Measurements from ENCODE around the gene OBP2A. TPM values are rescaled to one million over a fixed set of nuclear protein-coding genes. Genes with fewer than 3 reads are reported as not detected.
"Not testable (repeated sequence)": the region's sequence is repeated elsewhere in the genome, so short reads cannot be mapped to it uniquely, and the experiment has no call there.

Gene OBP2A
- total RNA-seq, 1 experiment from 2014 or later = not detected

DNA sequence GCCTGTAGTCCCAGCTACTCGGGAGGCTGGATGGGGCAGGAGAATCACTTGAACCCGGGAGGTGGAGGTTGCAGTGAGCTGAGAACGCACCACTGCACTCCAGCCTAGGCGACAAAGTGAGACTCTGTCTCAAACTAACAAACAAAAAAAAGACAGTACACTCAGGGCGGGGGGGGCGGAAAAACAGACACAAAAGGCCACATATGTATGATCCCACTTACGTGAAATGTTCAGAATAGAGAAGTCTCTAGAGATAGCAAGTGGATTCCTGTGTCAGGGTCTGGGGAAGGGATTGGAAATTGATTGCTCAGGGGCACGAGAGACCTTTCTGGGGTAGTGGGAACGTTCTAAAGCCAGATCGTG lies 33.7 kb upstream of the OBP2A start:
- Mint-ChIP-seq H3K27ac (ENCODE audit: unreplicated experiment) (no peak overlapping the region), H3K9me3 (ENCODE audit: low read depth, unreplicated experiment) (no peaks in the 10 kb centered on the region), H3K4me3 (ENCODE audit: low read depth, unreplicated experiment) (no peak overlapping the region), H3K36me3 (ENCODE audit: insufficient read depth, unreplicated experiment) (no peaks in the 10 kb centered on the region), H3K27me3 (ENCODE audit: unreplicated experiment) (no peaks in the 10 kb centered on the region), H3K4me1 (ENCODE audit: low read depth, unreplicated experiment) (peaks cover 20% of the 10 kb centered on the region)
- intact Hi-C loops (cut with micrococcal nuclease; ENCODE audit: unreplicated experiment) = no loop called here
- TF ChIP-seq, protein P1, sequence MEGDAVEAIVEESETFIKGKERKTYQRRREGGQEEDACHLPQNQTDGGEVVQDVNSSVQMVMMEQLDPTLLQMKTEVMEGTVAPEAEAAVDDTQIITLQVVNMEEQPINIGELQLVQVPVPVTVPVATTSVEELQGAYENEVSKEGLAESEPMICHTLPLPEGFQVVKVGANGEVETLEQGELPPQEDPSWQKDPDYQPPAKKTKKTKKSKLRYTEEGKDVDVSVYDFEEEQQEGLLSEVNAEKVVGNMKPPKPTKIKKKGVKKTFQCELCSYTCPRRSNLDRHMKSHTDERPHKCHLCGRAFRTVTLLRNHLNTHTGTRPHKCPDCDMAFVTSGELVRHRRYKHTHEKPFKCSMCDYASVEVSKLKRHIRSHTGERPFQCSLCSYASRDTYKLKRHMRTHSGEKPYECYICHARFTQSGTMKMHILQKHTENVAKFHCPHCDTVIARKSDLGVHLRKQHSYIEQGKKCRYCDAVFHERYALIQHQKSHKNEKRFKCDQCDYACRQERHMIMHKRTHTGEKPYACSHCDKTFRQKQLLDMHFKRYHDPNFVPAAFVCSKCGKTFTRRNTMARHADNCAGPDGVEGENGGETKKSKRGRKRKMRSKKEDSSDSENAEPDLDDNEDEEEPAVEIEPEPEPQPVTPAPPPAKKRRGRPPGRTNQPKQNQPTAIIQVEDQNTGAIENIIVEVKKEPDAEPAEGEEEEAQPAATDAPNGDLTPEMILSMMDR (IDR thresholded peaks at IDR 0.05; ENCODE audit: unreplicated experiment) = no peak
- DNase-seq = no peak
- CTCF ChIA-PET = no interaction called here
- no TSS peak for BruUV-seq (replicated peaks)

DNA sequence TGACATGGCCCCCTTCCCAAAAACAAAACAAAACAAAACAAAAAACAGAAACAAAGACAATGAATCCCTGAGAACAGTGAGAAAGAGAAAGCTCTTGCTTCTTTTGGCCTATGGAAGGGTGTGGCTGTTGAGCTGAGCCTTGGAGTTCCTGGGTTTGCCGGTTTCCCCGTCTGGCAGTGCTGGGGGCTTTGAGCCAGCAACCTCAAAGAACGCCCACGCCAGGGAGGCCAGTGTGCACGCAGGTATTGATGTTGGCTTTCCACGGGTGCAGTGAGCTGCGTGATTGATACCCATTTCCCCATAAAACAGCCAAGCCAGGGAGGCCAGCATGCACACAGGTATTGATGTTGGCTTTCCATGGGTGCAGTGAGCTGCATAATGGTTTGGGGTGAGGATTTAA lies 33.0 kb upstream of the OBP2A start:
- no peak for DNase-seq
- BruUV-seq (replicated peaks) = no TSS peak
- Mint-ChIP-seq H3K4me1 (ENCODE audit: low read depth, unreplicated experiment) (peaks cover 20% of the 10 kb centered on the region), H3K4me3 (ENCODE audit: low read depth, unreplicated experiment) (no peak overlapping the region), H3K9me3 (ENCODE audit: low read depth, unreplicated experiment) (no peaks in the 10 kb centered on the region), H3K36me3 (ENCODE audit: insufficient read depth, unreplicated experiment) (no peaks in the 10 kb centered on the region), H3K27me3 (ENCODE audit: unreplicated experiment) (peaks cover 5% of the 10 kb centered on the region), H3K27ac (ENCODE audit: unreplicated experiment) (no peak overlapping the region)
- CTCF ChIA-PET = no interaction called here
- TF ChIP-seq, protein P1 (IDR thresholded peaks at IDR 0.05; ENCODE audit: unreplicated experiment) = no peak
- intact Hi-C loops (cut with micrococcal nuclease; ENCODE audit: unreplicated experiment) = no loop called here

DNA sequence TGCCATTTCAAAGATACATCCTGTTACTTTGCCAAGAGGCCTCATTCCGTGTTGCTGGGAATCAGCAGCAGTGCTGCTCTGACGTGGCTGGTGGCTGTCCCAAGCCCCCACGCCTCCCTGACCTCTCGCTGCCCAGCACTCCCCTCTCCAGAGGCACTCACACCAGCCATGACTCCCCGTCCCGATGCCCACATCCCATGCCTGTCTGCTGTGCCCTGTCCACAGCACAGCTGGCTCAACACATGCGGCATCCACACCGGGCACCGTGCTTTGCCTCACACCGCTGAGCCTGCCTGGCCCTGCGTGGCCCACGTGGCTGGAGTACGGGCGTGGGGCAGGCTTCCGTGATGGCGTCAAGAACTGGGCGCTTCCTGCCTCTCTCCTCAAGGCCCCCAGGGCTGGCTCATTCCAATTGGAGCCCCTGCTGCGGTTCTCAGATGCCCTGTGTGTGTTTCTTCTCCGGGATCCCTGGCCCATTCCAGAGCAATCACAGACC lies 32.5 kb upstream of the OBP2A start:
- BruUV-seq (replicated peaks) = no TSS peak
- intact Hi-C loops (cut with micrococcal nuclease; ENCODE audit: unreplicated experiment) = no loop called here
- no peaks in the 10 kb centered on the region for H3K36me3 Mint-ChIP-seq (ENCODE audit: insufficient read depth, unreplicated experiment)
- TF ChIP-seq, protein P1 (IDR thresholded peaks at IDR 0.05; ENCODE audit: unreplicated experiment) = no peak
- peaks cover 10% of the 10 kb centered on the region for H3K27me3 Mint-ChIP-seq (ENCODE audit: unreplicated experiment)
- peaks cover 20% of the 10 kb centered on the region for H3K4me1 Mint-ChIP-seq (ENCODE audit: low read depth, unreplicated experiment)
- DNase-seq = no peak
- no peaks in the 10 kb centered on the region for H3K9me3 Mint-ChIP-seq (ENCODE audit: low read depth, unreplicated experiment)
- H3K27ac Mint-ChIP-seq (ENCODE audit: unreplicated experiment) = no peak overlapping the region
- CTCF ChIA-PET = no interaction called here
- no peak overlapping the region for H3K4me3 Mint-ChIP-seq (ENCODE audit: low read depth, unreplicated experiment)

DNA sequence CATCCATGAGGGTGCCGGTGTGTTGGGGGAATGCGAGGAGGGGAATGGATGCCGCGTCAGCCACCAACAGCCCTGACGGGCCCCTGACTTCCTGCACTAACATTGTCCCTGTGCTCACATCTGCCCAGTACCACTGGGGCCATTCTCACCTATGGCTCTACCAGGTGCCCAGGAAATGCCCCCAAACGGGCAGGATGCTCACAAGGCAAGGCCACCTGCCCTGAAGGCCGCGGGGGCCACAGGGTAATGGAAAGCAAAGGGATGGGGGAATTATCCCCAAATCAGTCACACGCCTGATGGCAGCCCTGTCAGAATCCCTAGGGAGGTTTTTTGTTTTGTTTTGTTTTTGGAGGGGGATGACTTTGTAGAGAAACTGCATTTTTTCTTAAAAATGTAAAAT lies 32.0 kb upstream of the OBP2A start:
- H3K9me3 Mint-ChIP-seq (ENCODE audit: low read depth, unreplicated experiment); CTCF ChIA-PET; DNase-seq; BruUV-seq (replicated peaks); intact Hi-C loops (cut with micrococcal nuclease; ENCODE audit: unreplicated experiment); H3K36me3 Mint-ChIP-seq (ENCODE audit: insufficient read depth, unreplicated experiment); H3K4me3 Mint-ChIP-seq (ENCODE audit: low read depth, unreplicated experiment); H3K27ac Mint-ChIP-seq (ENCODE audit: unreplicated experiment): not testable (repeated sequence)
- Mint-ChIP-seq H3K4me1 (ENCODE audit: low read depth, unreplicated experiment) (peaks cover 20% of the 10 kb centered on the region), H3K27me3 (ENCODE audit: unreplicated experiment) (peaks cover 15% of the 10 kb centered on the region)

DNA sequence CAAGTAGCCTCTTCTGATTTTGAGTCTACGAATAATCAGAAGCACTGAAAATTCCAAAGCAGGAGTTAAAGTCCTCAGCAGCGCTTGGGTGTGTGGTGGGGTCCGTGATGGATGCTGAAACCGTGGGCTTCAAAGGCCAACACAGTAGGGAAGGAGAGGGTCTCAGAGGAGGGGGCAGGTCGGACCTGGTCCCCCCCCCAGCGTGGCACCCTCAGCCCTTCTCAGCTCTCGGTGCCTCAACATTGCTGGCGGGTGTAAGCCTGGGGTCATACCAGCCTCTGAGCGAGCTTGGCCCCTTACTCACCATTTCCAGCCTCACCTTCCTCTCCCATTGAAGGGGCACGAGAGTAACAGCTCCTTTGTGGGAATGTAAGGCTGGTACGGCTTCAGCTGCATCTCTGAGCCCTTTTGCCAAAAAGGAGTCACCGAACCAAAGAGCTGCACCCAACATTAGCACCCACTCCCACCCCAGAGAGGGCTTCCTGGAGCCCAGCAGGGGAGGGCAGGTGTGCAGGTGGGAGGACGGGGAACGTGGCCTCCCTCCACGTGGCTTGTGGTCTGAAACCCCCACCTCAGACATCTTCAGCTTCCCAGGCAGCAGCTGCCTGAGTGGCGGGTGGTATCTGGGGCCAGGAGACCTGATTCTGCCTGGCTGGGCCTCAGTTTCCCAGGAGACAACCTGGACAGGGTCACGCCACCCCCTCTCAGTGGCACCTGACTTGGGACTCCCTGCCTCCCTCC lies 31.4 kb upstream of the OBP2A start:
- H3K27me3 Mint-ChIP-seq (ENCODE audit: unreplicated experiment) = peaks cover 21% of the 10 kb centered on the region
- peaks cover 20% of the 10 kb centered on the region for H3K4me1 Mint-ChIP-seq (ENCODE audit: low read depth, unreplicated experiment)
- no peaks in the 10 kb centered on the region for H3K36me3 Mint-ChIP-seq (ENCODE audit: insufficient read depth, unreplicated experiment)
- no peak overlapping the region for H3K27ac Mint-ChIP-seq (ENCODE audit: unreplicated experiment)
- H3K4me3 Mint-ChIP-seq (ENCODE audit: low read depth, unreplicated experiment) = no peak overlapping the region
- TF ChIP-seq, protein P1 (IDR thresholded peaks at IDR 0.05; ENCODE audit: unreplicated experiment) = no peak
- intact Hi-C loops (cut with micrococcal nuclease; ENCODE audit: unreplicated experiment) = no loop called here
- no TSS peak for BruUV-seq (replicated peaks)
- CTCF ChIA-PET = no interaction called here
- no peaks in the 10 kb centered on the region for H3K9me3 Mint-ChIP-seq (ENCODE audit: low read depth, unreplicated experiment)
- DNase-seq = no peak
